BJ (cell line): Measurements from ENCODE around the gene CD300H. TPM values are rescaled to one million over a fixed set of nuclear protein-coding genes. Genes with fewer than 3 reads are reported as not detected.

Experiments
- CTCF ChIA-PET: fragments of 350-600 bp; formaldehyde crosslinking; extraction: SDS; loops from one replicate; lab custom pipeline; 2021; ENCODE audit warnings: antibody characterized with exemption, inconsistent platforms; lab: Yijun Ruan, JAX
- POLR2A ChIA-PET: fragments of 300-600 bp; sonication (Branson Sonifier 250); formaldehyde crosslinking; extraction: SDS; loops from one replicate; lab custom pipeline; 2021; ENCODE audit warnings: antibody characterized with exemption; lab: Charles Lee
- DNase-seq: peaks from one replicate; pipeline ENCODE4 v3.0.0-alpha.2; 2011; ENCODE audit warnings: low read depth
- H3K27me3 ChIP-seq: 2 replicates; pipeline ENCODE4 v1.6.0; 2011; ENCODE audit warnings: low read length; ENCODE audit not compliant: control insufficient read depth, insufficient read depth
- H3K36me3 ChIP-seq: 2 replicates; pipeline ENCODE4 v1.5.1; 2011; ENCODE audit warnings: low read length; ENCODE audit not compliant: control insufficient read depth, insufficient read depth
- H3K4me3 ChIP-seq: 2 replicates; pipeline ENCODE4 v1.5.1; 2011; ENCODE audit warnings: low read depth, mild to moderate bottlenecking, control low read depth, low read length
- CTCF ChIP-seq: IDR thresholded peaks from 2 replicates; pipeline ENCODE4 v1.5.1; 2011; ENCODE audit warnings: low read depth, mild to moderate bottlenecking, control low read depth, inconsistent platforms, low read length, moderate library complexity; ENCODE audit not compliant: insufficient read depth
- polyA plus RNA-seq: library from polyadenylated mRNA; depleted of rRNA; stranded (reverse); fragments of >200 nt; gene quantifications from 2 replicates; pipeline ENCODE4 v1.2.3, GENCODE V29; 2011

CD300H gene
- polyA plus RNA-seq, 1 experiment, result not detected

GRCh38 chr17:74532115-74532514 is 35.2 kb downstream of the CD300H start:
- CTCF ChIA-PET, result no interaction called here
- POLR2A ChIA-PET, result no interaction called here
- no peaks in the 10 kb centered on the region for H3K36me3 ChIP-seq
- no peak for TF ChIP-seq CTCF
- H3K4me3 ChIP-seq, result no peak overlapping the region
- no peaks in the 10 kb centered on the region for H3K27me3 ChIP-seq
- no peak for DNase-seq

- POLR2A ChIA-PET, result no interaction called here
- DNase-seq, result no peak
- no peak for TF ChIP-seq CTCF
- Histone ChIP-seq H3K4me3 (no peak within 1 kb of the TSS), H3K36me3 (no peaks in the 10 kb centered on the region), H3K27me3 (no peaks in the 10 kb centered on the region)
- CTCF ChIA-PET, result no interaction called here
Observed at GRCh38 chr17:74531231-74531761, 36.0 kb downstream of the CD300H start, which contains the start of gene CD300LB. Gene CD300LB (minus strand): TSS chr17:74531475. CDS start chr17:74531350, 125 bp downstream.

- POLR2A ChIA-PET, result no interaction called here
- no peaks in the 10 kb centered on the region for H3K27me3 ChIP-seq
- no peak for DNase-seq
- no peak for TF ChIP-seq CTCF
- H3K36me3 ChIP-seq, result no peaks in the 10 kb centered on the region
- CTCF ChIA-PET, result no interaction called here
- no peak overlapping the region for H3K4me3 ChIP-seq
Observed at GRCh38 chr17:74530831-74531150, 36.5 kb downstream of the CD300H start.

- H3K27me3 ChIP-seq, result no peaks in the 10 kb centered on the region
- ChIA-PET CTCF (no interaction called here), POLR2A (no interaction called here)
- DNase-seq, result no peak
- H3K4me3 ChIP-seq, result no peak overlapping the region
- no peak for TF ChIP-seq CTCF
- H3K36me3 ChIP-seq, result no peaks in the 10 kb centered on the region
Observed at GRCh38 chr17:74529243-74529642, 38.1 kb downstream of the CD300H start.

- TF ChIP-seq CTCF, result no peak
- DNase-seq, result no peak
- H3K36me3 ChIP-seq, result no peaks in the 10 kb centered on the region
- H3K4me3 ChIP-seq, result no peak overlapping the region
- POLR2A ChIA-PET, result no interaction called here
- no peaks in the 10 kb centered on the region for H3K27me3 ChIP-seq
- CTCF ChIA-PET, result no interaction called here
Observed at GRCh38 chr17:74528491-74529199, 38.7 kb downstream of the CD300H start.
